ENCODE data around the gene CNP. TPM values are rescaled to one million over a fixed set of nuclear protein-coding genes. Genes with fewer than 3 reads are reported as not detected.
"Not testable (repeated sequence)": the region's sequence is repeated elsewhere in the genome, so short reads cannot be mapped to it uniquely, and the experiment has no call there.

The CNP gene
- total RNA-seq, 1 donor: 64.3 TPM

DNA sequence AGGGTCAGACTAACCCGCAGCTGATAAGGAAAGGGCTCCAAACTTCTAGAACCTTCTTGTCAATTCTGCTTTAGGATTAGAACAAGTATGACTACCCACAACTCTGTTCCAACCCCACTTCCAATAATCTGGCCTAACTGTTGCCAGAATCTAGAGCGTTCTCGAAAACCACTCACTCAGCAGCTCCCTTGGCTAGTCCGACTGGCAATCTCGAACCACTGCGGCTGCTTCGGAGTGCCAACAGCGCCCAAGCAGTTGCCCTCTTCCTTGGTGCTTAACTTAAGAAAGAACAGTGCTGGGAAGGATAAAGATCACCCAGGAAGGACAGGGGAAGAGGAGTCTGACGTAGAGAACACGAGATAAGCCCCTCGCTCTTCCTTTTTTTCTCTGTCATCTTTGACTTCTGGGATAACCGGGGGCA lies 49.8 kb downstream of the CNP start:
- TF ChIP-seq, protein P1, sequence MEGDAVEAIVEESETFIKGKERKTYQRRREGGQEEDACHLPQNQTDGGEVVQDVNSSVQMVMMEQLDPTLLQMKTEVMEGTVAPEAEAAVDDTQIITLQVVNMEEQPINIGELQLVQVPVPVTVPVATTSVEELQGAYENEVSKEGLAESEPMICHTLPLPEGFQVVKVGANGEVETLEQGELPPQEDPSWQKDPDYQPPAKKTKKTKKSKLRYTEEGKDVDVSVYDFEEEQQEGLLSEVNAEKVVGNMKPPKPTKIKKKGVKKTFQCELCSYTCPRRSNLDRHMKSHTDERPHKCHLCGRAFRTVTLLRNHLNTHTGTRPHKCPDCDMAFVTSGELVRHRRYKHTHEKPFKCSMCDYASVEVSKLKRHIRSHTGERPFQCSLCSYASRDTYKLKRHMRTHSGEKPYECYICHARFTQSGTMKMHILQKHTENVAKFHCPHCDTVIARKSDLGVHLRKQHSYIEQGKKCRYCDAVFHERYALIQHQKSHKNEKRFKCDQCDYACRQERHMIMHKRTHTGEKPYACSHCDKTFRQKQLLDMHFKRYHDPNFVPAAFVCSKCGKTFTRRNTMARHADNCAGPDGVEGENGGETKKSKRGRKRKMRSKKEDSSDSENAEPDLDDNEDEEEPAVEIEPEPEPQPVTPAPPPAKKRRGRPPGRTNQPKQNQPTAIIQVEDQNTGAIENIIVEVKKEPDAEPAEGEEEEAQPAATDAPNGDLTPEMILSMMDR (IDR thresholded peaks at IDR 0.05; ENCODE audit: insufficient read depth, low read length): no peak
- peak; percentile 45 for DNase-seq (ENCODE audit: low read depth)
- peak overlapping the region; percentile 98 for H3K4me3 ChIP-seq (ENCODE audit: low read depth, low read length)

GRCh38 chr17:42016941-42017865 lies 50.6 kb downstream of the CNP start, which contains the start of gene DNAJC7:
Gene DNAJC7 (minus strand): TSS chr17:42017439. CDS start chr17:42017416, 23 bp downstream.
- peak; percentile 88 for DNase-seq (ENCODE audit: low read depth)
- TF ChIP-seq, protein P1 (IDR thresholded peaks at IDR 0.05; ENCODE audit: insufficient read depth, low read length): no peak
- H3K4me3 ChIP-seq (ENCODE audit: low read depth, low read length): peak within 1 kb of the TSS; percentile 98

GRCh38 chr17:42017866-42018200 lies 51.2 kb downstream of the CNP start:
- TF ChIP-seq, protein P1 (IDR thresholded peaks at IDR 0.05; ENCODE audit: insufficient read depth, low read length): no peak
- peak overlapping the region; percentile 98 for H3K4me3 ChIP-seq (ENCODE audit: low read depth, low read length)
- DNase-seq (ENCODE audit: low read depth): no peak

DNA sequence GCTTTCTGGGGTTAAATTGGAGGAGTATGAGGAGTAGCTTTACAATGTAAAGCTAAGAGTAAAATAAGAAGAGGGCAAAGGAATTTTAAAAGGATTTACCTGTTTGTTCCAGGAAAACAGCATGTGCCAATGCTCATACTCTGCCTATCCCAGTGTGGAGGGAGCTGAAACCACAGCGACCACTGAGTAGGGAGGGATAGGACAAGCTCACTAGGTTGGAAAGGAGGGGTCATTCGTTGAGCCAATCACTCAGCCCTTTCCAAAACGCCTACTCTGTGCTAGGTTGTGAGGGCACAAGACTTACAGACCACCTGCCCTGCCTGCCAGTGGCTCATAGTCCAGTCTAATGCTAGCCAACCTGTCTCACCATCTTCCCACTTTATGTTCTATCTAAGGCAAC lies 51.7 kb downstream of the CNP start:
- peak overlapping the region; percentile 98 for H3K4me3 ChIP-seq (ENCODE audit: low read depth, low read length)
- DNase-seq (ENCODE audit: low read depth): no peak
- TF ChIP-seq, protein P1 (IDR thresholded peaks at IDR 0.05; ENCODE audit: insufficient read depth, low read length): no peak

- DNase-seq (ENCODE audit: low read depth): no peak
- no peak overlapping the region for H3K4me3 ChIP-seq (ENCODE audit: low read depth, low read length)
- TF ChIP-seq, protein P1 (IDR thresholded peaks at IDR 0.05; ENCODE audit: insufficient read depth, low read length): no peak
These were observed 52.4 kb downstream of the CNP start for GRCh38 chr17:42018988-42019387.

GRCh38 chr17:42019509-42020404 lies 53.2 kb downstream of the CNP start, which contains the start of gene NKIRAS2:
Gene NKIRAS2 (plus strand): TSS chr17:42020090. CDS start chr17:42021578, 1,488 bp downstream.
- peak within 1 kb of the TSS; percentile 88 for H3K4me3 ChIP-seq (ENCODE audit: low read depth, low read length)
- peak; percentile 83 for DNase-seq (ENCODE audit: low read depth)
- TF ChIP-seq, protein P1 (IDR thresholded peaks at IDR 0.05; ENCODE audit: insufficient read depth, low read length): peak; percentile 93

GRCh38 chr17:42020845-42021244 lies 54.2 kb downstream of the CNP start:
- DNase-seq (ENCODE audit: low read depth): not testable (repeated sequence)
- H3K4me3 ChIP-seq (ENCODE audit: low read depth, low read length): peak overlapping the region; percentile 88
